Neural cell (in vitro differentiated cells): ENCODE data around the gene FHIT. TPM values are rescaled to one million over a fixed set of nuclear protein-coding genes. Genes with fewer than 3 reads are reported as not detected.
"Not testable (repeated sequence)": the region's sequence is repeated elsewhere in the genome, so short reads cannot be mapped to it uniquely, and the experiment has no call there.

Source experiments
- H2AFZ ChIP-seq: fragments of 200-600, 300-800 bp; sonication (generic), shearing (Covaris generic); 2 replicates; pipeline ENCODE4 v1.6.0; 2014; ENCODE audit warnings: low read depth, mild to moderate bottlenecking, antibody characterized with exemption, low read length, moderate library complexity
- H3F3A ChIP-seq: fragments of 200-600 bp; shearing (Covaris generic); 2 replicates; pipeline ENCODE4 v1.6.1; 2016; ENCODE audit warnings: mild to moderate bottlenecking, moderate library complexity, mixed read lengths, antibody characterized with exemption, low read length; ENCODE audit not compliant: insufficient read depth, poor library complexity, severe bottlenecking
- H3K27ac ChIP-seq: fragments of 200-600, 300-800 bp; sonication (generic), shearing (Covaris generic); 2 replicates; pipeline ENCODE4 v1.5.1; 2014; ENCODE audit warnings: mild to moderate bottlenecking, low read length, moderate library complexity
- H3K27me3 ChIP-seq: fragments of 300-800, 200-600 bp; sonication (generic), shearing (Covaris generic); 2 replicates; pipeline ENCODE4 v1.6.0; 2014; ENCODE audit warnings: mild to moderate bottlenecking, low read depth, low read length, moderate library complexity; ENCODE audit not compliant: insufficient read depth
- H3K36me3 ChIP-seq: fragments of 300-800, 200-600 bp; sonication (generic), shearing (Covaris generic); 2 replicates; pipeline ENCODE4 v1.5.1; 2014; ENCODE audit warnings: mild to moderate bottlenecking, antibody characterized with exemption, low read length, moderate library complexity; ENCODE audit not compliant: insufficient read depth
- H3K4me2 ChIP-seq: fragments of 300-800, 200-600 bp; sonication (generic), shearing (Covaris generic); 2 replicates; pipeline ENCODE4 v1.6.0; 2014; ENCODE audit warnings: mild to moderate bottlenecking, low read length
- H3K4me3 ChIP-seq: fragments of 300-800, 200-600 bp; sonication (generic), shearing (Covaris generic); 2 replicates; pipeline ENCODE4 v1.5.1; 2014; ENCODE audit warnings: mild to moderate bottlenecking, low read length, moderate library complexity
- H3K79me2 ChIP-seq: fragments of 200-600 bp; shearing (Covaris generic); replicated peaks from 2 replicates; pipeline ENCODE4 v1.6.0; 2014; ENCODE audit warnings: mild to moderate bottlenecking, low read length, moderate library complexity; ENCODE audit not compliant: insufficient read depth
- H3K9ac ChIP-seq: fragments of 300-800, 200-600 bp; sonication (generic), shearing (Covaris generic); 2 replicates; pipeline ENCODE4 v1.6.1; 2016; ENCODE audit warnings: mild to moderate bottlenecking, low read length, mixed read lengths
- H3K9me2 ChIP-seq: fragments of 200-600 bp; shearing (Covaris generic); 2 replicates; pipeline ENCODE4 v1.6.1; 2016; ENCODE audit warnings: mild to moderate bottlenecking, low read length, mixed read lengths; ENCODE audit not compliant: insufficient read depth
- H3K9me3 ChIP-seq: fragments of 200-600, 300-800 bp; sonication (generic), shearing (Covaris generic); 2 replicates; pipeline ENCODE4 v1.6.1; 2016; ENCODE audit warnings: mild to moderate bottlenecking, mixed run types, low read length, moderate library complexity, mixed read lengths
- H4K20me1 ChIP-seq: fragments of 200-600 bp; shearing (Covaris generic); 2 replicates; pipeline ENCODE4 v1.6.1; 2016; ENCODE audit warnings: mild to moderate bottlenecking, mixed run types; ENCODE audit not compliant: insufficient read depth
- EP300 ChIP-seq: fragments of 450-650 bp; conservative IDR thresholded peaks from 2 replicates; pipeline ENCODE4 v1.6.1; 2014; ENCODE audit warnings: antibody characterized with exemption, mild to moderate bottlenecking, moderate library complexity; ENCODE audit not compliant: poor library complexity, severe bottlenecking
- EZH2 ChIP-seq: fragments of 200-600, 300-800 bp; shearing (Covaris generic), sonication (generic); IDR thresholded peaks from 2 replicates; pipeline ENCODE4 v1.6.1; 2014; ENCODE audit warnings: antibody characterized with exemption, low read length, borderline replicate concordance, mild to moderate bottlenecking; ENCODE audit not compliant: insufficient read depth, poor library complexity, severe bottlenecking
- MXI1 ChIP-seq: fragments of 450-650 bp; conservative IDR thresholded peaks from 2 replicates; pipeline ENCODE4 v1.6.1; 2014; ENCODE audit warnings: antibody characterized with exemption, mild to moderate bottlenecking; ENCODE audit not compliant: poor library complexity, severe bottlenecking
- POLR2AphosphoS5 ChIP-seq: IDR thresholded peaks from 2 replicates; pipeline ENCODE4 v1.6.1; 2012
- RAD21 ChIP-seq: fragments of 450-650 bp; conservative IDR thresholded peaks from 2 replicates; pipeline ENCODE4 v1.6.1; 2014; ENCODE audit warnings: antibody characterized with exemption, mild to moderate bottlenecking, moderate library complexity
- SMC3 ChIP-seq: fragments of 450-650 bp; conservative IDR thresholded peaks from 2 replicates; pipeline ENCODE4 v1.6.1; 2014; ENCODE audit warnings: antibody characterized with exemption, mild to moderate bottlenecking, moderate library complexity; ENCODE audit not compliant: poor library complexity
- TAF1 ChIP-seq: IDR thresholded peaks from 2 replicates; pipeline ENCODE4 v1.6.1; 2012; ENCODE audit warnings: low read depth
- polyA plus RNA-seq: library from polyadenylated mRNA; depleted of rRNA; stranded (reverse); fragments of >200 nt; gene quantifications from 2 replicates; pipeline ENCODE4 v1.2.3, GENCODE V29; 2014
- TF ChIP-seq, protein P1 (sequence below): fragments of 450-650 bp; IDR thresholded peaks from 2 replicates; pipeline ENCODE4 v1.5.1; 2014; ENCODE audit warnings: antibody characterized with exemption, mild to moderate bottlenecking, moderate library complexity; ENCODE audit not compliant: poor library complexity, severe bottlenecking
- TF ChIP-seq, protein P2 (sequence below): IDR thresholded peaks from 2 replicates; pipeline ENCODE4 v1.6.1; 2012; ENCODE audit warnings: borderline replicate concordance

FHIT gene
- polyA plus RNA-seq, 1 donor from 2014 or later, result not detected

DNA sequence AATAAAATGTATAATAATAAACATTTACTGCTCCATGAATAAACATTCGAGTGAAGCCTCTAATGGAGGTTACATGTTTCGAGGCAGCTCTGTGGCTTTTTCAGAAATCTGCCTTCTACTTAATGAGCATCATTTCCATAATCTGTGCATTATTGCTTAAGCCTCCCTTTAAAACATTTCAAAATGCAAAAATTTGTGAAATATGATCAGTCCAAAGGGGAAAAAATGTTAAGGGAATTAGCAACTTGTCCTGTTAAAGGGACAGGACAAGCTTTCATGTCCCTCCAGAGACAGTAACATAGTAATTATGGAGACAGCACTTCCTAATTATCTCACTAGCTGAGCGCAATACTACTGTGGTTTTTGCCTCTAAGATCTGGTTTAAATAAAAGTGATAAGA is 1314.8 kb downstream of the FHIT start:
- no peaks in the 10 kb centered on the region for H3F3A ChIP-seq
- no peaks in the 10 kb centered on the region for H3K9me2 ChIP-seq
- no peaks in the 10 kb centered on the region for H4K20me1 ChIP-seq
- no peaks in the 10 kb centered on the region for H3K79me2 ChIP-seq
- H3K4me3 ChIP-seq, result peak overlapping the region; percentile 2
- H3K9me3 ChIP-seq, result no peaks in the 10 kb centered on the region
- TF ChIP-seq, protein P1, sequence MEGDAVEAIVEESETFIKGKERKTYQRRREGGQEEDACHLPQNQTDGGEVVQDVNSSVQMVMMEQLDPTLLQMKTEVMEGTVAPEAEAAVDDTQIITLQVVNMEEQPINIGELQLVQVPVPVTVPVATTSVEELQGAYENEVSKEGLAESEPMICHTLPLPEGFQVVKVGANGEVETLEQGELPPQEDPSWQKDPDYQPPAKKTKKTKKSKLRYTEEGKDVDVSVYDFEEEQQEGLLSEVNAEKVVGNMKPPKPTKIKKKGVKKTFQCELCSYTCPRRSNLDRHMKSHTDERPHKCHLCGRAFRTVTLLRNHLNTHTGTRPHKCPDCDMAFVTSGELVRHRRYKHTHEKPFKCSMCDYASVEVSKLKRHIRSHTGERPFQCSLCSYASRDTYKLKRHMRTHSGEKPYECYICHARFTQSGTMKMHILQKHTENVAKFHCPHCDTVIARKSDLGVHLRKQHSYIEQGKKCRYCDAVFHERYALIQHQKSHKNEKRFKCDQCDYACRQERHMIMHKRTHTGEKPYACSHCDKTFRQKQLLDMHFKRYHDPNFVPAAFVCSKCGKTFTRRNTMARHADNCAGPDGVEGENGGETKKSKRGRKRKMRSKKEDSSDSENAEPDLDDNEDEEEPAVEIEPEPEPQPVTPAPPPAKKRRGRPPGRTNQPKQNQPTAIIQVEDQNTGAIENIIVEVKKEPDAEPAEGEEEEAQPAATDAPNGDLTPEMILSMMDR, result no peak
- TF ChIP-seq SMC3 (no peak), TAF1 (no peak), EP300 (no peak), POLR2AphosphoS5 (no peak), MXI1 (no peak), EZH2 (no peak), RAD21 (no peak)
- TF ChIP-seq, protein P2, sequence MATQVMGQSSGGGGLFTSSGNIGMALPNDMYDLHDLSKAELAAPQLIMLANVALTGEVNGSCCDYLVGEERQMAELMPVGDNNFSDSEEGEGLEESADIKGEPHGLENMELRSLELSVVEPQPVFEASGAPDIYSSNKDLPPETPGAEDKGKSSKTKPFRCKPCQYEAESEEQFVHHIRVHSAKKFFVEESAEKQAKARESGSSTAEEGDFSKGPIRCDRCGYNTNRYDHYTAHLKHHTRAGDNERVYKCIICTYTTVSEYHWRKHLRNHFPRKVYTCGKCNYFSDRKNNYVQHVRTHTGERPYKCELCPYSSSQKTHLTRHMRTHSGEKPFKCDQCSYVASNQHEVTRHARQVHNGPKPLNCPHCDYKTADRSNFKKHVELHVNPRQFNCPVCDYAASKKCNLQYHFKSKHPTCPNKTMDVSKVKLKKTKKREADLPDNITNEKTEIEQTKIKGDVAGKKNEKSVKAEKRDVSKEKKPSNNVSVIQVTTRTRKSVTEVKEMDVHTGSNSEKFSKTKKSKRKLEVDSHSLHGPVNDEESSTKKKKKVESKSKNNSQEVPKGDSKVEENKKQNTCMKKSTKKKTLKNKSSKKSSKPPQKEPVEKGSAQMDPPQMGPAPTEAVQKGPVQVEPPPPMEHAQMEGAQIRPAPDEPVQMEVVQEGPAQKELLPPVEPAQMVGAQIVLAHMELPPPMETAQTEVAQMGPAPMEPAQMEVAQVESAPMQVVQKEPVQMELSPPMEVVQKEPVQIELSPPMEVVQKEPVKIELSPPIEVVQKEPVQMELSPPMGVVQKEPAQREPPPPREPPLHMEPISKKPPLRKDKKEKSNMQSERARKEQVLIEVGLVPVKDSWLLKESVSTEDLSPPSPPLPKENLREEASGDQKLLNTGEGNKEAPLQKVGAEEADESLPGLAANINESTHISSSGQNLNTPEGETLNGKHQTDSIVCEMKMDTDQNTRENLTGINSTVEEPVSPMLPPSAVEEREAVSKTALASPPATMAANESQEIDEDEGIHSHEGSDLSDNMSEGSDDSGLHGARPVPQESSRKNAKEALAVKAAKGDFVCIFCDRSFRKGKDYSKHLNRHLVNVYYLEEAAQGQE, result no peak
- H3K36me3 ChIP-seq, result no peaks in the 10 kb centered on the region
- peak overlapping the region; percentile 50 for H3K9ac ChIP-seq
- peak overlapping the region; percentile 16 for H2AFZ ChIP-seq
- H3K27ac ChIP-seq, result peak overlapping the region; percentile 89
- no peaks in the 10 kb centered on the region for H3K27me3 ChIP-seq
- H3K4me2 ChIP-seq, result no peak overlapping the region

DNA sequence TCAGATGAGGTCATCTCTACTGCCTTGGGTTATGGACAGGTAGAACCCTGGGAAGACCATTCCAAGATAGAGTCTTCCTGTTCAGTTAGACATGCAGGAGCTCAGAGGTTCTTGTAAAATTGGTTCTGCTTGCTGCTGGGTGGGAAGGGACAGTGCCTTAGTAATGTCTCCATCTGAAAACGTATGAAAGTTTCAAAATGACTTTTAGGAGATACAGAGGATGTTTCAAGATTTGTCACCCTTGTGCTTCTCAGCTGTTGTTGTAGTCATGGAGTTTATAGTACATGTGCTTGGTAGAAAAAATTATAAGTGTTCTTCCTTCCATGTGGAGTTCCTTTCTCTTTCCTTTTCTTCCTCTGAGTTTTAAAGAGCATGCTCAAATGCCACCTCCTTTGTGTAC is 1316.2 kb downstream of the FHIT start:
- H3K9me3 ChIP-seq, result no peaks in the 10 kb centered on the region
- no peak for TF ChIP-seq RAD21
- no peak for TF ChIP-seq MXI1
- TF ChIP-seq TAF1, result no peak
- TF ChIP-seq EZH2, result no peak
- TF ChIP-seq, protein P2, result no peak
- no peak for TF ChIP-seq SMC3
- TF ChIP-seq, protein P1, result no peak
- no peak for TF ChIP-seq POLR2AphosphoS5
- no peak for TF ChIP-seq EP300

DNA sequence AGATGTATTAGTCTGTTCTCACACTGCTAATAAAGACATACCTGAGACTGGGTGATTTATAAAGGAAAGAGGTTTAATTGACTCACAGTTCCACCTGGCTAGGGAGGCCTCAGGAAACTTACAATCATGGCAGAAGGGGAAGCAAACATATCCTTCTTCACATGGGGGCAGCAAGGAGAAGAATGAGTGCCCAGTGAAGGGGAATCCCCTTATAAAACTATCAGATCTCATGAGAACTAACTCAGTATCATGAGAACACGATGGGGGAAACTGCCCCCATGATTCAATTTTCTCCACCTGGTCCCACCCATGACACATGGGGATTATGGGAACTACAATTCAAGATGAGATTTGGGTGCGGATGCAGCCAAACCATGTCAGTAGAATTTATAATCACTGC is 1316.7 kb downstream of the FHIT start:
- H3K4me3 ChIP-seq, H3K27ac ChIP-seq, H2AFZ ChIP-seq, H3K9me3 ChIP-seq, H3K36me3 ChIP-seq, H3K9ac ChIP-seq, H3K79me2 ChIP-seq, H3K27me3 ChIP-seq, H3K9me2 ChIP-seq, H3K4me2 ChIP-seq, H4K20me1 ChIP-seq, H3F3A ChIP-seq: not testable (repeated sequence)

More for the DNA sequence above, 1316.2 kb downstream of the FHIT start:
- Histone ChIP-seq H3K27me3 (no peaks in the 10 kb centered on the region), H3K36me3 (no peaks in the 10 kb centered on the region), H3K9me2 (no peaks in the 10 kb centered on the region), H3F3A (no peaks in the 10 kb centered on the region), H3K9ac (no peak overlapping the region), H3K79me2 (no peaks in the 10 kb centered on the region), H3K27ac (no peak overlapping the region), H4K20me1 (no peaks in the 10 kb centered on the region), H3K4me3 (no peak overlapping the region), H3K4me2 (no peak overlapping the region), H2AFZ (no peak overlapping the region)
